Measurements from ENCODE around the gene RHBDL3.
A peak's percentile ranks its signal among the peaks of the same experiment; 100 is the strongest.

RHBDL3 gene, protein sequence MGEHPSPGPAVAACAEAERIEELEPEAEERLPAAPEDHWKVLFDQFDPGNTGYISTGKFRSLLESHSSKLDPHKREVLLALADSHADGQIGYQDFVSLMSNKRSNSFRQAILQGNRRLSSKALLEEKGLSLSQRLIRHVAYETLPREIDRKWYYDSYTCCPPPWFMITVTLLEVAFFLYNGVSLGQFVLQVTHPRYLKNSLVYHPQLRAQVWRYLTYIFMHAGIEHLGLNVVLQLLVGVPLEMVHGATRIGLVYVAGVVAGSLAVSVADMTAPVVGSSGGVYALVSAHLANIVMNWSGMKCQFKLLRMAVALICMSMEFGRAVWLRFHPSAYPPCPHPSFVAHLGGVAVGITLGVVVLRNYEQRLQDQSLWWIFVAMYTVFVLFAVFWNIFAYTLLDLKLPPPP

GRCh38 chr17:32265192-32265923, at the start of gene RHBDL3:
RHBDL3 (plus strand) TSS chr17:32265832; CDS start chr17:32266190, 358 bp downstream.
- Histone ChIP-seq H3K4me3 (ENCODE audit: low read depth, low read length) (peak within 1 kb of the TSS; percentile 72), H3K27me3 (ENCODE audit: insufficient read depth, low read length) (peaks cover 88% of the 10 kb centered on the region), H3K4me1 (ENCODE audit: control insufficient read depth, insufficient read depth, low read length, unreplicated experiment) (peaks cover 9% of the 10 kb centered on the region), H3K36me3 (ENCODE audit: insufficient read depth, low read length) (no peaks in the 10 kb centered on the region), H3K27ac (ENCODE audit: low read depth, low read length) (no peak within 1 kb of the TSS), H3K79me2 (ENCODE audit: control insufficient read depth, insufficient read depth, low read length, unreplicated experiment) (no peaks in the 10 kb centered on the region), H2AFZ (ENCODE audit: low read length, unreplicated experiment) (peak within 1 kb of the TSS; percentile 11)

- H3K4me1 ChIP-seq (ENCODE audit: control insufficient read depth, insufficient read depth, low read length, unreplicated experiment): no peaks in the 10 kb centered on the region
- no peaks in the 10 kb centered on the region for H3K27me3 ChIP-seq (ENCODE audit: insufficient read depth, low read length)
- no peak overlapping the region for H3K27ac ChIP-seq (ENCODE audit: low read depth, low read length)
- H3K79me2 ChIP-seq (ENCODE audit: control insufficient read depth, insufficient read depth, low read length, unreplicated experiment): no peaks in the 10 kb centered on the region
- no peak overlapping the region for H2AFZ ChIP-seq (ENCODE audit: low read length, unreplicated experiment)
- no peak overlapping the region for H3K4me3 ChIP-seq (ENCODE audit: low read depth, low read length)
- H3K36me3 ChIP-seq (ENCODE audit: insufficient read depth, low read length): no peaks in the 10 kb centered on the region
Measured at GRCh38 chr17:32222621-32223020, 43.0 kb upstream of the RHBDL3 start.

DNA sequence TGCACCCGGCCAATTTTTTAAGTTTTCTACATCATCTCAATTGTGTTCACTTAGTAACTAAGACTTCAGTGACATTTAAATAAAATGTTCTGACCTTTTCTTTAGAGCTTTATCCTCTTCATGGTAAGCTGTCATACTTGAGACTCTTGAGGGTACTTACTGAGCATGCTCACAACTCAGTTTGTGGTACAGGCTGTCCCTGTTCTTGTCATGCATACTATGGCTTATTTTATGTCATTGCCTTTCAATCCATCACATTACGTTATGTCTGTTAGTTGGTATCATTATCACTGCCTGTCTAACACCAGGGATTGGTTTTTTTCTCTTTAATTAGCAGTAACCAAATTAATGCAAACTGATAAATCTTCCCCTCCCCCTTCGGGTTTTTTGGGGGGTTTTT, 41.9 kb upstream of the RHBDL3 start:
- Histone ChIP-seq H3K27me3 (ENCODE audit: insufficient read depth, low read length) (no peaks in the 10 kb centered on the region), H3K4me1 (ENCODE audit: control insufficient read depth, insufficient read depth, low read length, unreplicated experiment) (no peaks in the 10 kb centered on the region), H3K79me2 (ENCODE audit: control insufficient read depth, insufficient read depth, low read length, unreplicated experiment) (no peaks in the 10 kb centered on the region), H3K36me3 (ENCODE audit: insufficient read depth, low read length) (no peaks in the 10 kb centered on the region), H3K4me3 (ENCODE audit: low read depth, low read length) (no peak overlapping the region), H2AFZ (ENCODE audit: low read length, unreplicated experiment) (no peak overlapping the region), H3K27ac (ENCODE audit: low read depth, low read length) (no peak overlapping the region)

DNA sequence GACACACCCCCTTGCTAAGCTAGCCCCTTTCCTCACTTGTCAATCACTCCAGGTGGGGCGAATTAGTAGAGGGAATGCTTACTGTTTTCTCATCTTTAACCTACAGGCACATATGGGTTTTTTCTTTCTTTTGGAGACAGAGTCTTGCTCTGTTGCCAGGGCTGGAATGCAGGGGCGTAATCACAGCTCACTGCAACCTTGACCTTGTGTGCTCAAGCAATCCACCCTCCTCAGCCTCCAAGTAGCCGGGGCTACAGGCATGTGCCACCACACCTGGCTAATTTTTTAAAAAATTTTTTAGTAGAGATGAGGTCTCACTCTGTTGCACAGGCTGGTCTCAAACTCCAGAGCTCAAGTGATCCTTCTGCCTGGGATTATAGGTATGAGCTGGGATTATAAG, 38.7 kb upstream of the RHBDL3 start:
- H3K4me1 ChIP-seq (ENCODE audit: control insufficient read depth, insufficient read depth, low read length, unreplicated experiment): no peaks in the 10 kb centered on the region

DNA sequence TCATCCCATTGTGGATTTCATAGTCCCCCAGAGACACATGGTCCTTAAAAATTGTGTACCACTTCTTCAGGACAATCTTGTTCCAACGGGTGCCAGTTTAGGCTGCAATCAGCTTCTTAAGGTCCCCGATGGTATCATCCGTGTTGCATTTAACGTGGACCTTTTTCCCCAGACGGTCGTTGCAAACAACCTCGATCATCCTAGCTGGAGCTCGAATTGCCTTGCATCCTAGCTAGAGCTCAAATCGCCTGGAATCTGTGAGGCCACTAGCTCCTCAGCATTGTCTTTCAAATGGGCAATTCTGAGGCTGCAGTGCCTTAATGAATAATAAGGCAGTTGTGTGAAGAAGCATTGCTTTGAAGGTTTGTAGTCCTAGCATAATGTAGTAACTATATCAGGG, 37.7 kb upstream of the RHBDL3 start:
- Histone ChIP-seq H3K4me1 (ENCODE audit: control insufficient read depth, insufficient read depth, low read length, unreplicated experiment) (no peaks in the 10 kb centered on the region), H3K36me3 (ENCODE audit: insufficient read depth, low read length) (no peaks in the 10 kb centered on the region), H3K4me3 (ENCODE audit: low read depth, low read length) (no peak overlapping the region), H3K27me3 (ENCODE audit: insufficient read depth, low read length) (no peaks in the 10 kb centered on the region), H3K79me2 (ENCODE audit: control insufficient read depth, insufficient read depth, low read length, unreplicated experiment) (no peaks in the 10 kb centered on the region), H3K27ac (ENCODE audit: low read depth, low read length) (no peak overlapping the region), H2AFZ (ENCODE audit: low read length, unreplicated experiment) (no peak overlapping the region)

More for the DNA sequence above, 38.7 kb upstream of the RHBDL3 start:
- H2AFZ ChIP-seq (ENCODE audit: low read length, unreplicated experiment): no peak overlapping the region
- no peak overlapping the region for H3K27ac ChIP-seq (ENCODE audit: low read depth, low read length)
- H3K27me3 ChIP-seq (ENCODE audit: insufficient read depth, low read length): no peaks in the 10 kb centered on the region
- no peaks in the 10 kb centered on the region for H3K36me3 ChIP-seq (ENCODE audit: insufficient read depth, low read length)
- no peaks in the 10 kb centered on the region for H3K79me2 ChIP-seq (ENCODE audit: control insufficient read depth, insufficient read depth, low read length, unreplicated experiment)
- no peak overlapping the region for H3K4me3 ChIP-seq (ENCODE audit: low read depth, low read length)

DNA sequence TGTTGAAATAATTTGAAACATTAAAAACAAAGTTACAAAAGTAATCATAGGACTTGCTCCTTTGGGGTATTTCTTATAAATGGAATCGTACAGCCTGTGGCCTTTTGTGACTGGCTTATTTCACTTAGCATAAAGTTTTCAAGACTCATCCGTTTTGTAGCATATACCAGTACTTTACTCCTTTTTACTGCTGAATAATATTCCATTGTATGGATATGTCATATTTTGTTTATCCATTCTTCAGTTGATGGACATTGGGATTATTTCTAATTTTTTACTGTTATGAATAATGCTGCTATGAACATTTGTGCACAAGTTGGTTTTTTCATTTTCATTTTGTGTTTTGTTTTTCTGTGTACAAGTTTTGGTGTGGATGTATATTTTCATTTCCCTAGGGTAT, 30.0 kb upstream of the RHBDL3 start:
- H3K27me3 ChIP-seq (ENCODE audit: insufficient read depth, low read length): no peaks in the 10 kb centered on the region
- no peak overlapping the region for H3K27ac ChIP-seq (ENCODE audit: low read depth, low read length)
- H2AFZ ChIP-seq (ENCODE audit: low read length, unreplicated experiment): no peak overlapping the region
- no peaks in the 10 kb centered on the region for H3K36me3 ChIP-seq (ENCODE audit: insufficient read depth, low read length)
- H3K79me2 ChIP-seq (ENCODE audit: control insufficient read depth, insufficient read depth, low read length, unreplicated experiment): no peaks in the 10 kb centered on the region
- H3K4me3 ChIP-seq (ENCODE audit: low read depth, low read length): no peak overlapping the region
- no peaks in the 10 kb centered on the region for H3K4me1 ChIP-seq (ENCODE audit: control insufficient read depth, insufficient read depth, low read length, unreplicated experiment)

GRCh38 chr17:32239456-32239855, 26.2 kb upstream of the RHBDL3 start:
- no peak overlapping the region for H2AFZ ChIP-seq (ENCODE audit: low read length, unreplicated experiment)
- no peaks in the 10 kb centered on the region for H3K36me3 ChIP-seq (ENCODE audit: insufficient read depth, low read length)
- H3K27ac ChIP-seq (ENCODE audit: low read depth, low read length): no peak overlapping the region
- no peaks in the 10 kb centered on the region for H3K4me1 ChIP-seq (ENCODE audit: control insufficient read depth, insufficient read depth, low read length, unreplicated experiment)
- no peaks in the 10 kb centered on the region for H3K79me2 ChIP-seq (ENCODE audit: control insufficient read depth, insufficient read depth, low read length, unreplicated experiment)
- H3K27me3 ChIP-seq (ENCODE audit: insufficient read depth, low read length): no peaks in the 10 kb centered on the region
- no peak overlapping the region for H3K4me3 ChIP-seq (ENCODE audit: low read depth, low read length)

- H3K36me3 ChIP-seq (ENCODE audit: insufficient read depth, low read length): no peaks in the 10 kb centered on the region
- H3K27ac ChIP-seq (ENCODE audit: low read depth, low read length): no peak overlapping the region
Measured at GRCh38 chr17:32240750-32241149, 24.9 kb upstream of the RHBDL3 start.

DNA sequence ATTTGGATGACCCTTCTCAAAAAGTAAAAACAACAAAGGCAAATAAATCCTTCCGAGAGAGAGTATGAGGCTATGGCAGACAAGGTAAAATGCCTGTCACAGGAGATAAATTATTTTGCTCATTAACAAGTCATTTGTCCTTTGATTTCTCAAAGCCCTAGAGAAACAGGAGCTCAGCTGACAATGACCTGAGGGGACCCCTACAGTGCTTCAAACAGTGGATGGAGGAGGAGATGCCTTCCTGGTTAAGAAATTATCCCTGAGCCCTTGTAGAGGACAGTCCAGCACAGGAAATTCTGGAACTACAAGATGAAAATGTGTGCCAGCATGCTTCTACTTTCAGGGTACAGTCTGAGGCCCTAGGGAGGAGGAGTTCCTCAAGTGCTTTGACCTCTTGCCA, 24.0 kb upstream of the RHBDL3 start:
- Histone ChIP-seq H3K36me3 (ENCODE audit: insufficient read depth, low read length) (no peaks in the 10 kb centered on the region), H3K27me3 (ENCODE audit: insufficient read depth, low read length) (no peaks in the 10 kb centered on the region), H2AFZ (ENCODE audit: low read length, unreplicated experiment) (no peak overlapping the region), H3K79me2 (ENCODE audit: control insufficient read depth, insufficient read depth, low read length, unreplicated experiment) (no peaks in the 10 kb centered on the region), H3K4me1 (ENCODE audit: control insufficient read depth, insufficient read depth, low read length, unreplicated experiment) (no peaks in the 10 kb centered on the region), H3K4me3 (ENCODE audit: low read depth, low read length) (no peak overlapping the region), H3K27ac (ENCODE audit: low read depth, low read length) (no peak overlapping the region)

More at GRCh38 chr17:32240750-32241149, 24.9 kb upstream of the RHBDL3 start:
- H3K4me1 ChIP-seq (ENCODE audit: control insufficient read depth, insufficient read depth, low read length, unreplicated experiment): no peaks in the 10 kb centered on the region
- no peak overlapping the region for H2AFZ ChIP-seq (ENCODE audit: low read length, unreplicated experiment)
- H3K4me3 ChIP-seq (ENCODE audit: low read depth, low read length): no peak overlapping the region
- H3K27me3 ChIP-seq (ENCODE audit: insufficient read depth, low read length): no peaks in the 10 kb centered on the region
- no peaks in the 10 kb centered on the region for H3K79me2 ChIP-seq (ENCODE audit: control insufficient read depth, insufficient read depth, low read length, unreplicated experiment)

GRCh38 chr17:32249475-32249874, 16.2 kb upstream of the RHBDL3 start:
- no peak overlapping the region for H2AFZ ChIP-seq (ENCODE audit: low read length, unreplicated experiment)
- H3K79me2 ChIP-seq (ENCODE audit: control insufficient read depth, insufficient read depth, low read length, unreplicated experiment): no peaks in the 10 kb centered on the region
- no peaks in the 10 kb centered on the region for H3K27me3 ChIP-seq (ENCODE audit: insufficient read depth, low read length)

More at GRCh38 chr17:32249475-32249874, 16.2 kb upstream of the RHBDL3 start:
- no peaks in the 10 kb centered on the region for H3K36me3 ChIP-seq (ENCODE audit: insufficient read depth, low read length)
- no peak overlapping the region for H3K4me3 ChIP-seq (ENCODE audit: low read depth, low read length)
- H3K27ac ChIP-seq (ENCODE audit: low read depth, low read length): no peak overlapping the region
- no peaks in the 10 kb centered on the region for H3K4me1 ChIP-seq (ENCODE audit: control insufficient read depth, insufficient read depth, low read length, unreplicated experiment)
